Activated CD4-positive, alpha-beta T cell treated with anti-CD3 and anti-CD28 coated beads for 48 hours (primary cell): ENCODE measurements around the gene SLC8B1.

Experiments used
- DNase-seq: peaks from one replicate; pipeline ENCODE4 v3.0.0-alpha.2; 2020

SLC8B1 gene

DNA sequence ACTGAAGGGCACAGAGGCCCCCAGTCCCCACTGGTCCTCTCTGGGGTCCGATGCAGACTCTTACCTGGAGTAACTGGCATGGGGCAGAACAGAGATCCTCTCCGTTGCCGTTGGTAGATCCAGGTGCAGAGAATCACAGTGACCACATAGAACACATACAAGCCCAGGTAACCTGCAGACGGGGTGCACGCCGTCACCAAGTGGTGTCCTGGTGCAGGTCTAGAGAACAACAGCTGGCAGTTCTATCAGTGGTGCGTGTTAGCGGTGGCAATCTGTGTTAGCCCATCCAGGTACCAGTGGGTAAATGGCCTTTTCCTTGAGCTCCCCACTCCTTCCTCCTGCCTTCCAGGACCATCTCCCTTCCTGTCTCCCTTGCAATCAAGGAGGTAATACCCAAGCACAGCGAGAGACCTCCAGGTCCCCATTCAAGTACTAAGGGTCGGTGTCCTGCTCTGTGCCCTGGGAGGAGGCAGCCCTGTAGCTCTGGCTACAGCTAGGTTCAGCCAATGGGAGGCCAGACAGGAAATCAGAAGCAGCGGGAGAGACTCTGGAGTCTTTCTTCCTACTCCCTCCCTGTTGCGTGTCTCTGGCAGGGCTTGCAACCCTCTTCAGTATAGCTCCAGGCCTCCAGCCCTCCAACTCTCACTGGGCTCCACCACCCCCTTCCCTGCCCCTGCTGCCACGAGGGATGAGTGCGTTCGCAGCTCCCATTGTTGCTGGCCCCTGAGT is 15.8 kb downstream of the SLC8B1 start:
- DNase-seq: no peak

- no peak for DNase-seq
These were observed 16.8 kb downstream of the SLC8B1 start for GRCh38 chr12:113318046-113318656.

DNA sequence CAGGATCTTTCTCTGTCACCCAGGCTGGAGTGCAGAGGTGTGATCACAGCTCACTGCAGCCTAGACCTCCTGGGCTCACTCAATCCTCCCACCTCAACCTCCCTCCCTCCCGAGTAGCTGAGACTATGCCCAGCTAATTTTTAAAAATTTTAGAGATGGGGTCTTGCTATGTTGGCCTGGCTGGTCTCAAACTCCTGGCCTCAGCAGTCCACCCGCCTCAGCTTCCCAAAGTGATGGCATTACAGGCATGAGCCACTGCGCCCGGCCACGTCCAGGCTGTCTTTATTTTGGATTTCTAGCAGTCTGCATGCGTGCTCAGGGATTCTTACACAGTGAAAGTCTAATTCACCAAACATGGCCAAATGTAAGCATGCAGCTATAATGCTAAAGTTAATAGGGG is 17.8 kb downstream of the SLC8B1 start:
- no peak for DNase-seq

GRCh38 chr12:113316155-113316554 is 18.8 kb downstream of the SLC8B1 start:
- DNase-seq: no peak

GRCh38 chr12:113315358-113315757 is 19.6 kb downstream of the SLC8B1 start:
- no peak for DNase-seq

GRCh38 chr12:113314121-113314529 is 20.8 kb downstream of the SLC8B1 start:
- no peak for DNase-seq

DNA sequence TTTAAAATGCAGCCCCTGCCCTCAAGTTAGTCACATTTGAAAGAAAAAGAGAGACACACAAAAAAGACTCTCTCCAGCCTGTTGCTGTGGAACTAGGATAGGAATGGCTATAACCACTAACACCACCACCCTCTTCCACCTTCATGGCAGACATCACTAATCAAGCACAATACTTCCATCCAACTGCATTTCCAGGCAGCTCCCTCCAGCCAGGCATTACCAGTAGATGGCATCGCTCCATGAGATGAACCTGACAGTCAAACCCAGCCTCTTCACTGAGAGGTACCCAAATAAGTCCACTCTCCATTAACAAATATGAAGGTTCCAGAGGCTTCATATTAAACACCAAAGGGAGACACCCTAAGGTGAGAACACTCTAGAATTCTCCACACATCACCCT is 24.4 kb downstream of the SLC8B1 start:
- no peak for DNase-seq

GRCh38 chr12:113306382-113306781 is 28.5 kb downstream of the SLC8B1 start:
- DNase-seq: no peak

GRCh38 chr12:113305281-113305856 is 29.5 kb downstream of the SLC8B1 start:
- DNase-seq: no peak

- DNase-seq: peak; percentile 14
These were observed 31.8 kb downstream of the SLC8B1 start for GRCh38 chr12:113302886-113303640.

- DNase-seq: no peak
These were observed 32.4 kb downstream of the SLC8B1 start for GRCh38 chr12:113302466-113302865.

DNA sequence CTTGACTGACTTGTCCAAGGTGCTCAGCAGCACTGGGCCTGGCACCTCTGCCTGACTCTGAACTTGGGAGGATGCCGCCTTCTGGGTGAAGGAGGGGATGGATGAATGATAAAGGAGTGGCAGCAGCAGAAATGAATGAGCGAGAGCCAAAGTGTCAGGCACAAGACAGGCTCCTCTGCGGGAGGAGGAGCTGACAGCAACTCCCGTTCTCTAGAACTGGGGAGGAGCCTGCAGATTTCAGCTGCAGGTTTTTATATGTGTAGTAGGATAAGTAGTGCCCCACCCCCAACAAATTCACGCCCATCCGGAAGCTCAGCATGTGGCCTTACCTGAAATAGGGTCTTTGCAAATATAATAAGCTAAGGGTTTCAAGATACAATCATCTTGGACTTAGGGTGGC is 33.1 kb downstream of the SLC8B1 start:
- DNase-seq: no peak

- no peak for DNase-seq
These were observed 35.2 kb downstream of the SLC8B1 start for GRCh38 chr12:113299619-113300237.

- DNase-seq: no peak
These were observed 35.9 kb downstream of the SLC8B1 start for GRCh38 chr12:113298861-113299545.

- no peak for DNase-seq
These were observed 36.5 kb downstream of the SLC8B1 start for GRCh38 chr12:113298472-113298817.

DNA sequence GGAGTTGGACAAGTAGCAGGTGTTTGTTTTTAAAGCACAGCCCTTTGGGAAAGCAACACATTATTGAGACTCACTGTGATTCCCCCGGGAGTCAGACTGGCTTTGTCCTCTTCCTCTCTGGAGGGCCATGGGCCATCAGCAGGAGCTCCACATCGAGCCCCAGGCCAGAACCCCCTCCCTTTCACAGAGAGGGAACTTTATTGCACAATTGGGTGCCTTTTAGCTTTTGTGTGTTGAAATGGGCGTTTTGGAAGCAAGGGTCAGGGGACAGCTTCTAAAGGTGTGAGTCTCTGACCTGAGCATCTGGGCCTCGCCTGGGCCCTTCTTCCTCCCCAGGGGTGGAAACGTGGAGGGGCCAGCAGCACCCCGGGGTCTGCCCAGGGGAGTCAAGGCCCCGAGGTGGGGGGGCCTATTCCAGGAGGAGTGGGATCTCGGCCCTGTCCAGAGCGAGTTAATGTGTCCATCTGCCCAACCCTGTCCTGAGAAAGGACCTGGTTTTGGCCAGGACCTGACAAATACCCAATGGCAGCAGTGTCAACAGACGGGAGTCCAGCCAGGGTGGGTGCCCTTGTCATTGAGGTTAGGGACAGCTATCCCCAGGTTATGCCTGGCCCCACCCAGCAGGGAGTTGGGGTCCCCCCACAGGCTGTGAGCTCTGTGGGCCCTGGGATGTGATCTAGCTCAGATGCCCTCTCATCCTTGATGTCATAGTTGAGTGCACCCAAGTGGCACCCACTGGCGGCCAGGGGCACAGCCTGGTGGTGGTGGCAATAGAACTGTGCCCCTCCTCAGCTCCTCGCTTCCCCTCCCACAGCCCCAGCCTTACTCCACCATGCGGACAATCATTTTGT is 37.1 kb downstream of the SLC8B1 start:
- no peak for DNase-seq

DNA sequence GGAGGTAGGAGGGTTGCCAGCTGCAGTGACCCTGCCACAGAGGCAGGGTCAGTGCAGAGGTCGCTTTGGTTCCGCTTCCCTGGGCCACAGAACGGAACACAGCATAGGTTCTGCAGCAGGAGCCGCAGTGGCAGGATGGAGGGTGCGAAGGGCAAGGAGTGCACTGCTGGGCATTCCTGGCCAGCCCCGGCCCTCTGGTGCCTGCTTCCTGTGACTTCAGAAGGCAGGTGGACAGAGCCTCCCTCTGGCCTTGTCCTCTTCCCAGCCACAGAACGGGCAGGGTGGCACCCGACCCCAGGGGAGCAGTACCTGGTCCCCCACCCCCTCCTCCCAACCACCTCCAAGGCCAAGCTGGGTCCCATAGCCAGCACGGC is 37.7 kb downstream of the SLC8B1 start:
- no peak for DNase-seq

DNA sequence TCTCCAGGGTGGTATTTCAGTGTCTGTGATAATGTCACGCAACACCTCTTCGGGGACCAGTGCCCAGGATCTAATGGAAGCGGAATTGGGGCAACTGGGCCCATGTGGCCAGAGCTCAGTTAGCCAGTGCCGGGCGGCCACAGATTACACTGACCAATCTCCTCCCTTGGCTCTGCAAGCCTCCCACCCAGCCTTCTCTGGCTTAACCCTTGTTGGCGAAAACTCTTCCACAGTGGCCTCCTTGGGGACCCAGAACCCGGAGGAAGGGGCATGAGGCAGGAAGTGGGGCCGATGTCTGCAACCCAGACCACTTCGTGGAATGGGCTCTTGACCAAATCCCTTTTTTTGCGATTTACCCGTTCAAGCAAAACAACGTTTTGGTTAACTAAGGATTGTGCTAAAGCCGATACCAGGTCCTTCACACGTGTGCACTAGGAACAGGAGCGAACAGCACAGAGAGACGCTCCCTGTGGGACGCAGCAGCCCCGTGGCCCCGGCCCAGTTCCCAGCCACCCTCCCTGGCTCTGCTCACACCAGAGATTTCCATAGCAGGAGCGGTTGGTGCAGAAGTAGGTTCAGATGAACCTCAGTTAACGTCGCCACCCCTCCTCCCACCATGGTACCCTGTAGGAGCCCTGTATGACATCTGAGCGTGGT is 38.2 kb downstream of the SLC8B1 start:
- no peak for DNase-seq

GRCh38 chr12:113295886-113296556 is 38.9 kb downstream of the SLC8B1 start:
- DNase-seq: no peak

- DNase-seq: no peak
These were observed 41.8 kb downstream of the SLC8B1 start for GRCh38 chr12:113293100-113293499.

DNA sequence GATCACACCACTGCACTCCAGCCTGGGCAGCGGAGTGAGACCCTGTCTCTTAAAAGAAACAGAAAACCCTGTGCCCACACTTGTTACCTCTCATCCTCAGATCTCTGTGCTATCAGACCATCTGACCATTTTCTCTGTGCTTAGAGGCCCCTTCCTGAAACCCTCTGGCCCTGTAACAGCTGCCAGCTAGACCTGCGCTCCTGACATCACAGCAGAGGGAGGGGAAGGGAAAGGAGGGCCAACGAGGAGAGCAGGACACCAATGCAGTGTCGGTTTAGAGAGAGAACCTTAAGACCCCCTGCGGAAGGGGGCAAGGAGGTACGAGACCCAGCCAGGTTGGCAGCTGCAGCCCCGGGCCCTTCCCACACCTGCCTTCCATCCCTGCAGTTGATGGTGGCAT is 42.4 kb downstream of the SLC8B1 start:
- no peak for DNase-seq
